GM18517 (cell line): Measurements from ENCODE around the gene DIAPH3.

ENCODE experiments used
- ATAC-seq: cut with Tn5 transposase; IDR thresholded peaks from one replicate; pipeline ENCODE4 v1.9.1; 2021; ENCODE audit warnings: mild to moderate bottlenecking, moderate library complexity; ENCODE audit not compliant: unreplicated experiment

DIAPH3 gene

GRCh38 chr13:59643906-59644626, 519.7 kb downstream of the DIAPH3 start:
- ATAC-seq = no peak

GRCh38 chr13:59643364-59643841, 520.3 kb downstream of the DIAPH3 start:
- ATAC-seq = no peak

GRCh38 chr13:59641817-59642216, 521.9 kb downstream of the DIAPH3 start:
- ATAC-seq = no peak

- ATAC-seq = no peak
Observed at GRCh38 chr13:59641261-59641660, 522.5 kb downstream of the DIAPH3 start.

- ATAC-seq = no peak
Observed at GRCh38 chr13:59638404-59638803, 525.3 kb downstream of the DIAPH3 start.

- ATAC-seq = no peak
Observed at GRCh38 chr13:59635589-59635988, 528.1 kb downstream of the DIAPH3 start.

- ATAC-seq = no peak
Observed at GRCh38 chr13:59633290-59633689, 530.4 kb downstream of the DIAPH3 start.

GRCh38 chr13:59631271-59631670, 532.5 kb downstream of the DIAPH3 start:
- ATAC-seq = no peak

GRCh38 chr13:59625111-59625510, 538.6 kb downstream of the DIAPH3 start:
- ATAC-seq = no peak

GRCh38 chr13:59623206-59623915, 540.4 kb downstream of the DIAPH3 start:
- ATAC-seq = no peak

- no peak for ATAC-seq
Observed at GRCh38 chr13:59621773-59622172, 542.0 kb downstream of the DIAPH3 start.
